Osteoblast (primary cell): Measurements from ENCODE around the gene TIMM50. TPM values are rescaled to one million over a fixed set of nuclear protein-coding genes. Genes with fewer than 3 reads are reported as not detected.
A peak's percentile ranks its signal among the peaks of the same experiment; 100 is the strongest.

Experiments
- DNase-seq: peaks from one replicate; pipeline ENCODE4 v3.0.0; 2011; ENCODE audit warnings: low spot score, mixed read lengths; ENCODE audit not compliant: insufficient read length; ENCODE audit errors: missing footprints
- H2AFZ ChIP-seq: 2 replicates; pipeline ENCODE4 v1.6.0; 2011; ENCODE audit warnings: mild to moderate bottlenecking, low read length
- H3K27ac ChIP-seq: 2 replicates; pipeline ENCODE4 v1.5.1; 2011; ENCODE audit warnings: mild to moderate bottlenecking, low read depth, low read length, moderate library complexity
- H3K27me3 ChIP-seq: 2 replicates; pipeline ENCODE4 v1.6.0; 2012; ENCODE audit warnings: mild to moderate bottlenecking, control low read depth, inconsistent platforms, low read length, moderate library complexity; ENCODE audit not compliant: insufficient read depth
- H3K36me3 ChIP-seq: 2 replicates; pipeline ENCODE4 v1.5.1; 2011; ENCODE audit warnings: mild to moderate bottlenecking, low read length, control low read depth, moderate library complexity; ENCODE audit not compliant: insufficient read depth
- H3K4me1 ChIP-seq: 2 replicates; pipeline ENCODE4 v1.5.1; 2011; ENCODE audit warnings: mild to moderate bottlenecking, low read length, control low read depth, moderate library complexity; ENCODE audit not compliant: insufficient read depth
- H3K4me2 ChIP-seq: 2 replicates; pipeline ENCODE4 v1.6.0; 2011; ENCODE audit warnings: mild to moderate bottlenecking, low read length; ENCODE audit not compliant: insufficient read depth
- H3K4me3 ChIP-seq: fragments of 200-600 bp; sonication (generic); 3 replicates; pipeline ENCODE4 v1.5.1; 2012; ENCODE audit warnings: mild to moderate bottlenecking, low read length, inconsistent platforms; ENCODE audit not compliant: insufficient read depth
- H3K79me2 ChIP-seq: 2 replicates; pipeline ENCODE4 v1.6.0; 2012; ENCODE audit warnings: mild to moderate bottlenecking, low read length, control low read depth, inconsistent platforms; ENCODE audit not compliant: insufficient read depth
- H3K9me3 ChIP-seq: 2 replicates; pipeline ENCODE4 v1.5.1; 2011; ENCODE audit warnings: low read depth, low read length, control low read depth
- H4K20me1 ChIP-seq: 2 replicates; pipeline ENCODE4 v1.6.0; 2012; ENCODE audit warnings: mild to moderate bottlenecking, low read length, control low read depth; ENCODE audit not compliant: insufficient read depth
- CTCF ChIP-seq: IDR thresholded peaks from 2 replicates; pipeline ENCODE4 v1.5.1; 2011; ENCODE audit warnings: mild to moderate bottlenecking, low read depth, low read length, moderate library complexity; ENCODE audit errors: extremely low read depth
- total RNA-seq: library from RNA; depleted of rRNA; stranded (reverse); fragments of >200 nt; gene quantifications from 2 replicates; pipeline ENCODE4 v1.2.3, GENCODE V29; 2012

TIMM50 gene
- total RNA-seq, 1 donor, result 36.9 TPM

- peaks cover 29% of the 10 kb centered on the region for H3K79me2 ChIP-seq
Measured at GRCh38 chr19:39434123-39435076, 46.2 kb upstream of the TIMM50 start.

GRCh38 chr19:39435499-39436349 is 44.9 kb upstream of the TIMM50 start, which contains the start of gene RPS16:
TSS of gene RPS16 (minus strand) at chr19:39435949. CDS start at chr19:39435895, 54 bp downstream.
- Histone ChIP-seq H3K36me3 (peaks cover 30% of the 10 kb centered on the region), H3K27ac (peak within 1 kb of the TSS; percentile 96), H4K20me1 (peaks cover 20% of the 10 kb centered on the region), H3K4me2 (peak within 1 kb of the TSS; percentile 88), H2AFZ (peak within 1 kb of the TSS; percentile 63), H3K9me3 (no peaks in the 10 kb centered on the region), H3K4me3 (peak within 1 kb of the TSS; percentile 93), H3K4me1 (peaks cover 25% of the 10 kb centered on the region), H3K79me2 (peaks cover 29% of the 10 kb centered on the region), H3K27me3 (no peaks in the 10 kb centered on the region)
- DNase-seq, result peak; percentile 98
- no peak for TF ChIP-seq CTCF

More at GRCh38 chr19:39434123-39435076, 46.2 kb upstream of the TIMM50 start:
- Histone ChIP-seq H2AFZ (no peak overlapping the region), H4K20me1 (peaks cover 20% of the 10 kb centered on the region), H3K9me3 (no peaks in the 10 kb centered on the region), H3K4me2 (peak overlapping the region; percentile 88), H3K36me3 (peaks cover 30% of the 10 kb centered on the region), H3K27ac (peak overlapping the region; percentile 96), H3K4me3 (peak overlapping the region; percentile 93), H3K27me3 (no peaks in the 10 kb centered on the region), H3K4me1 (peaks cover 28% of the 10 kb centered on the region)
- DNase-seq, result peak; percentile 61
- TF ChIP-seq CTCF, result no peak

GRCh38 chr19:39436350-39436716 is 44.3 kb upstream of the TIMM50 start:
- Histone ChIP-seq H3K79me2 (peaks cover 29% of the 10 kb centered on the region), H3K4me2 (peak overlapping the region; percentile 88), H3K4me1 (peaks cover 20% of the 10 kb centered on the region), H3K9me3 (no peaks in the 10 kb centered on the region), H2AFZ (peak overlapping the region; percentile 63), H4K20me1 (peaks cover 20% of the 10 kb centered on the region), H3K27me3 (no peaks in the 10 kb centered on the region), H3K4me3 (peak overlapping the region; percentile 93), H3K36me3 (peaks cover 30% of the 10 kb centered on the region), H3K27ac (peak overlapping the region; percentile 78)
- peak; percentile 39 for DNase-seq
- no peak for TF ChIP-seq CTCF
